ENCODE data around the gene FAM168A. TPM values are rescaled to one million over a fixed set of nuclear protein-coding genes. Genes with fewer than 3 reads are reported as not detected.

The FAM168A gene
- total RNA-seq, 4 donors from 2014 or later, result 17.5 to 43.4 (median 23.3) TPM

- Histone ChIP-seq H3K27ac (no peak overlapping the region), H3K4me1 (no peaks in the 10 kb centered on the region), H3K27me3 (no peaks in the 10 kb centered on the region), H3K9me3 (no peaks in the 10 kb centered on the region), H3K4me3 (no peak overlapping the region), H3K36me3 (no peaks in the 10 kb centered on the region)
- no peak for DNase-seq
- 95% methylated on average over 30 of the region's 34 CpGs; no CpG with 5 or more reads in 1 of the 2 donors for WGBS, 2 donors (ENCODE audit: low coverage in 1 of 2)
- TF ChIP-seq EP300 (IDR thresholded peaks at IDR 0.05; ENCODE audit: low read depth) (no peak), POLR2AphosphoS5 (IDR thresholded peaks at IDR 0.05) (no peak), CTCF (IDR thresholded peaks at IDR 0.05) (no peak), POLR2A (IDR thresholded peaks at IDR 0.05) (no peak)
- in situ Hi-C loops (cut with MboI; ENCODE audit: low pct_ligation_motif_present in 1 of 4, low pct_unique_long_range_greater_than_20kb in 1 of 4, low sequenced_read_pairs in 3 of 4) (loop anchor here in 3 of 4 donors (5.0 to 10.0 kb wide), 2 partner anchors 42 to 50 kb away; no protein-coding TSS in a partner anchor), intact Hi-C loops (cut with DNase I; ENCODE audit: low total_unique reads) (no loop called here)
These were observed 203.3 kb downstream of the FAM168A start for GRCh38 chr11:73394416-73395296.

GRCh38 chr11:73393479-73394415, 204.2 kb downstream of the FAM168A start:
- in situ Hi-C loops (cut with MboI; ENCODE audit: low pct_ligation_motif_present in 1 of 4, low pct_unique_long_range_greater_than_20kb in 1 of 4, low sequenced_read_pairs in 3 of 4), result loop anchor here in 3 of 4 donors (5.0 to 10.0 kb wide), 2 partner anchors 41 to 49 kb away; no protein-coding TSS in a partner anchor
- H3K27ac ChIP-seq, result no peak overlapping the region
- H3K4me3 ChIP-seq, result no peak overlapping the region
- 67 to 82% methylated on average over 3 to 16 of the region's 16 CpGs for WGBS, 2 donors (ENCODE audit: low coverage in 1 of 2)
- intact Hi-C loops (cut with DNase I; ENCODE audit: low total_unique reads), result no loop called here
- no peaks in the 10 kb centered on the region for H3K36me3 ChIP-seq
- DNase-seq, result peak; percentile 80
- H3K27me3 ChIP-seq, result no peaks in the 10 kb centered on the region
- TF ChIP-seq POLR2AphosphoS5 (IDR thresholded peaks at IDR 0.05), result no peak
- no peak for TF ChIP-seq POLR2A (IDR thresholded peaks at IDR 0.05)
- TF ChIP-seq CTCF (IDR thresholded peaks at IDR 0.05), result peak; percentile 66 to 90 (median 79)
- no peak for TF ChIP-seq EP300 (IDR thresholded peaks at IDR 0.05; ENCODE audit: low read depth)
- no peaks in the 10 kb centered on the region for H3K9me3 ChIP-seq
- H3K4me1 ChIP-seq, result no peaks in the 10 kb centered on the region

GRCh38 chr11:73393011-73393380, 204.9 kb downstream of the FAM168A start:
- intact Hi-C loops (cut with DNase I; ENCODE audit: low total_unique reads), result no loop called here
- Histone ChIP-seq H3K4me3 (no peak overlapping the region), H3K4me1 (no peaks in the 10 kb centered on the region), H3K36me3 (no peaks in the 10 kb centered on the region), H3K9me3 (no peaks in the 10 kb centered on the region), H3K27ac (no peak overlapping the region), H3K27me3 (no peaks in the 10 kb centered on the region)
- no peak for DNase-seq
- 86% methylated on average over 7 of the region's 7 CpGs; no CpG with 5 or more reads in 1 of the 2 donors for WGBS, 2 donors (ENCODE audit: low coverage in 1 of 2)
- in situ Hi-C loops (cut with MboI; ENCODE audit: low pct_ligation_motif_present in 1 of 4, low pct_unique_long_range_greater_than_20kb in 1 of 4, low sequenced_read_pairs in 3 of 4), result loop anchor here in 3 of 4 donors (5.0 to 10.0 kb wide), 2 partner anchors 41 to 48 kb away; no protein-coding TSS in a partner anchor
- TF ChIP-seq CTCF (IDR thresholded peaks at IDR 0.05), result no peak
- TF ChIP-seq POLR2A (IDR thresholded peaks at IDR 0.05), result no peak
- no peak for TF ChIP-seq POLR2AphosphoS5 (IDR thresholded peaks at IDR 0.05)
- no peak for TF ChIP-seq EP300 (IDR thresholded peaks at IDR 0.05; ENCODE audit: low read depth)
